Stomach smooth muscle (tissue), 2 donors: Measurements from ENCODE around the gene UBE2G1.

Experiments
- H3K27ac ChIP-seq: one replicate; pipeline ENCODE4 v1.7.0; 2013; ENCODE audit warnings: mild to moderate bottlenecking, low read length, inconsistent platforms
- H3K27me3 ChIP-seq, 2 donors: one replicate each; pipeline ENCODE4 v1.7.0; 2013; ENCODE audit warnings: low read length in 2 of 2; ENCODE audit not compliant: insufficient read depth in 2 of 2, control insufficient read depth in 1 of 2
- H3K36me3 ChIP-seq, 2 donors: one replicate each; pipeline ENCODE4 v1.7.0; 2013; ENCODE audit warnings: low read length in 2 of 2; ENCODE audit not compliant: control insufficient read depth in 2 of 2, insufficient read depth in 2 of 2
- H3K4me1 ChIP-seq: one replicate; pipeline ENCODE4 v1.7.0; 2013; ENCODE audit warnings: low read length; ENCODE audit not compliant: control insufficient read depth, insufficient read depth
- H3K4me3 ChIP-seq, 2 donors: one replicate each; pipeline ENCODE4 v1.7.0; 2013; ENCODE audit warnings: low read length in 2 of 2
- H3K9ac ChIP-seq, 2 donors: one replicate each; pipeline ENCODE4 v1.7.0; 2013; ENCODE audit warnings: low read length in 2 of 2, mild to moderate bottlenecking in 1 of 2
- H3K9me3 ChIP-seq, 2 donors: one replicate each; pipeline ENCODE4 v1.7.0; 2013; ENCODE audit warnings: low read length in 2 of 2; ENCODE audit not compliant: control insufficient read depth in 2 of 2
- donor health status: healthy.
- donor health status: Pancreatic carcinoma.

UBE2G1 gene

GRCh38 chr17:4304417-4305027 lies 62.0 kb downstream of the UBE2G1 start:
- H3K9ac ChIP-seq = no peak overlapping the region
- H3K27me3 ChIP-seq = no peaks in the 10 kb centered on the region
- H3K27ac ChIP-seq = no peak overlapping the region
- no peaks in the 10 kb centered on the region for H3K9me3 ChIP-seq
- H3K36me3 ChIP-seq = peaks cover 4 to 9% of the 10 kb centered on the region in 2 donors
- peaks cover 4% of the 10 kb centered on the region for H3K4me1 ChIP-seq
- no peak overlapping the region for H3K4me3 ChIP-seq

- no peak overlapping the region for H3K9ac ChIP-seq
Measured at GRCh38 chr17:4301066-4301465, 65.4 kb downstream of the UBE2G1 start.

DNA sequence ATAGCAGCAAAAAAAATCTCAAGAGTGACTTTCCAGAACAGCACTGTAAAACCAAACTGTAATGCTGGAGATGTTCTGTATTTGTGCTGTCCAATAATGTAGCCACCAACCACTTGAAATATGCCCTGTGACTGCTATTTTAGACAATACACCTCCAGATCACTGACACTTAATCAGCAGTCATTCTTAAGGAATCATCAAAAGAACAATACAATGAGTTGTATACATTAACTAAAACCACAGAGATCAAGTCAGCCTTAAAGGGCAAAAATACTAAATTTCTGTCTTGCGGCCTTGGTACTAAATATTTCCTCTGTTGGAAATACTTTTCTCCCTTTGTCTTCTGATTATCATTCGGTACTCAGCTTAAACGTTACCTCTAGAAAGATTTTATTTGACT lies 69.1 kb downstream of the UBE2G1 start:
- H3K9ac ChIP-seq = no peak overlapping the region
- H3K4me3 ChIP-seq = no peak overlapping the region
- H3K27me3 ChIP-seq = no peaks in the 10 kb centered on the region
- peaks cover 4% of the 10 kb centered on the region for H3K4me1 ChIP-seq
- peaks cover 5 to 7% of the 10 kb centered on the region in 2 donors for H3K36me3 ChIP-seq
- H3K27ac ChIP-seq = no peak overlapping the region
- no peaks in the 10 kb centered on the region for H3K9me3 ChIP-seq

More at GRCh38 chr17:4301066-4301465, 65.4 kb downstream of the UBE2G1 start:
- Histone ChIP-seq H3K4me1 (peaks cover 4% of the 10 kb centered on the region), H3K36me3 (peaks cover 3 to 9% of the 10 kb centered on the region in 2 donors), H3K27ac (no peak overlapping the region), H3K4me3 (no peak overlapping the region), H3K9me3 (no peaks in the 10 kb centered on the region), H3K27me3 (no peaks in the 10 kb centered on the region)

DNA sequence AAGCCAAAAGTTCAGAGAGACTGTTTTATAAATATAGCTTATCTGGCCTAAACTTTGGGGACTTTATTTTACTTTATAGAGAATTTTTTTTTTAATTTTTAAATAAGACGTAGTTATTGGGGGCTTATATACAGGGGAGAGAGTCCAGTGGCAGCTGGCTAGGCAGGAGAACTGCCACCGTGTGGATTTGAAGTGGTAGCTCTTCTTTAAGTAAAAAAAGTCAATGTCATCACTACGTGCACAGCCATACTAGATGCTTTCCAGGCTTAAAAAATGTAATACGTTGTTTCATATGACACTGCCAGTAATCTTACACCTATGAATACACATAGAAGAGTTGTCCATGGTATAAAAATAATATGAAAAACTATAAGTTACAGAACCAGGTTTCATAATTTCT lies 70.8 kb downstream of the UBE2G1 start:
- Histone ChIP-seq H3K9ac (no peak overlapping the region), H3K4me3 (no peak overlapping the region), H3K27ac (no peak overlapping the region), H3K27me3 (no peaks in the 10 kb centered on the region), H3K4me1 (no peaks in the 10 kb centered on the region), H3K36me3 (peaks cover 2 to 5% of the 10 kb centered on the region in 2 donors), H3K9me3 (no peaks in the 10 kb centered on the region)

- H3K4me1 ChIP-seq = no peaks in the 10 kb centered on the region
- H3K27ac ChIP-seq = no peak overlapping the region
- H3K36me3 ChIP-seq = peaks cover 6 to 13% of the 10 kb centered on the region in 2 donors
- H3K9ac ChIP-seq = no peak overlapping the region
- no peaks in the 10 kb centered on the region for H3K27me3 ChIP-seq
- H3K9me3 ChIP-seq = no peaks in the 10 kb centered on the region
- no peak overlapping the region for H3K4me3 ChIP-seq
Measured at GRCh38 chr17:4293572-4293971, 72.9 kb downstream of the UBE2G1 start.

GRCh38 chr17:4287710-4288109 lies 78.8 kb downstream of the UBE2G1 start:
- H3K4me3 ChIP-seq = no peak overlapping the region
- no peaks in the 10 kb centered on the region for H3K27me3 ChIP-seq
- H3K9ac ChIP-seq = no peak overlapping the region
- no peaks in the 10 kb centered on the region for H3K9me3 ChIP-seq
- H3K36me3 ChIP-seq = peaks cover 5 to 8% of the 10 kb centered on the region in 2 donors
- H3K27ac ChIP-seq = no peak overlapping the region
- no peaks in the 10 kb centered on the region for H3K4me1 ChIP-seq

GRCh38 chr17:4276514-4276913 lies 90.0 kb downstream of the UBE2G1 start:
- Histone ChIP-seq H3K9ac (no peak overlapping the region), H3K4me3 (no peak overlapping the region), H3K27me3 (no peaks in the 10 kb centered on the region), H3K9me3 (no peaks in the 10 kb centered on the region), H3K36me3 (peaks cover 5 to 12% of the 10 kb centered on the region in 2 donors), H3K4me1 (no peaks in the 10 kb centered on the region), H3K27ac (no peak overlapping the region)

DNA sequence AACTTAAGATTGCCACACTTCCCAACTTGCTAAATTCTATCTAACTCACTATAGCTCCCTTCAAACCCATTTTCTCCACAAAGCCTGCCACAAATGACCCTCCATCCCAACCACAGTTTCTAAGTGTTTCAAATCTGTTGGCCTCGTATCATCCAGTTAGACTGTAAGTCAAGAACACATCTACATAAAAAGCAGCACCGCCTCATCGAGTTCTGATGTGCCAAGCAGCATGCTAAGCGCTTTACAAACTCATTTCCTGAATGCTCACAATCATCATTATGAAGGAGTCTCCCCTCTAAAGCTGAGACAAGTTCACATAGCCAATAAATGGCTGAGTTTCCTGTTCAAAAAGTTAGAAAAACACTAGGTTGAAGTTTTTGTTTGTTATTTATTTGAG lies 93.5 kb downstream of the UBE2G1 start:
- no peak overlapping the region for H3K9ac ChIP-seq
- no peaks in the 10 kb centered on the region for H3K27me3 ChIP-seq
- no peak overlapping the region for H3K4me3 ChIP-seq
- H3K36me3 ChIP-seq = peaks cover 9 to 12% of the 10 kb centered on the region in 2 donors
- H3K4me1 ChIP-seq = peaks cover 5% of the 10 kb centered on the region
- H3K27ac ChIP-seq = no peak overlapping the region
- H3K9me3 ChIP-seq = no peaks in the 10 kb centered on the region

GRCh38 chr17:4272213-4272971 lies 94.1 kb downstream of the UBE2G1 start:
- Histone ChIP-seq H3K27ac (no peak overlapping the region), H3K4me3 (no peak overlapping the region), H3K9me3 (no peaks in the 10 kb centered on the region), H3K27me3 (no peaks in the 10 kb centered on the region), H3K4me1 (peaks cover 5% of the 10 kb centered on the region), H3K36me3 (peaks cover 9 to 15% of the 10 kb centered on the region in 2 donors), H3K9ac (no peak overlapping the region)

- peak overlapping the region; percentile 31 for H3K27ac ChIP-seq
- no peaks in the 10 kb centered on the region for H3K27me3 ChIP-seq
- no peaks in the 10 kb centered on the region for H3K9me3 ChIP-seq
- H3K9ac ChIP-seq = peak overlapping the region in 1 of 2 donors; percentile 60
- H3K36me3 ChIP-seq = peaks cover 9 to 13% of the 10 kb centered on the region in 2 donors
- peaks cover 5% of the 10 kb centered on the region for H3K4me1 ChIP-seq
- no peak overlapping the region for H3K4me3 ChIP-seq
Measured at GRCh38 chr17:4270736-4271135, 95.7 kb downstream of the UBE2G1 start.

DNA sequence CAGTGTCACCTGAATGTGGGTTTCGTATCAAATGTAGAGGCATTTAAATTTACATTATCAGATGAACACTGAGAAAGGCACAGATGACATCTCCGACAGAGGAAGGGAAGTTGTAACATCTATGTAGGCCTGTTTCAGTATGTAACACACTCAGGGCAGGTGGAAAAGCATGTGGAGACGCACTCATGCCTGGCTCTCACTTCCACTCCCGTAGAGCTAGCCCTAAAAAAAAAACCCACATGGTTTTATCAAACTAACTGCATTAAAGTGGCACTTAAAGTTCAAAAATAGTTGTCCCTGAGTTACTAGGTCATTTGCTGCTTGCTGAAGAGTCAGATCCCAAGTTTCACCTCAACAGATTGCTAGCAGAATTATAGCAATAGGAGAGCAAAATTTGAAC lies 96.6 kb downstream of the UBE2G1 start:
- Histone ChIP-seq H3K4me1 (peaks cover 5% of the 10 kb centered on the region), H3K36me3 (peaks cover 9 to 13% of the 10 kb centered on the region in 2 donors), H3K9ac (no peak overlapping the region), H3K9me3 (no peaks in the 10 kb centered on the region), H3K27me3 (no peaks in the 10 kb centered on the region), H3K27ac (peak overlapping the region; percentile 6), H3K4me3 (no peak overlapping the region)
